Dedifferentiated amniotic fluid mesenchymal stem cell (primary cell): ENCODE measurements around the gene F2RL3.

Experiments used
- DNase-seq: peaks from one replicate; pipeline ENCODE4 v3.0.0-alpha.2; 2016; ENCODE audit errors: extremely low spot score

F2RL3 gene

DNA sequence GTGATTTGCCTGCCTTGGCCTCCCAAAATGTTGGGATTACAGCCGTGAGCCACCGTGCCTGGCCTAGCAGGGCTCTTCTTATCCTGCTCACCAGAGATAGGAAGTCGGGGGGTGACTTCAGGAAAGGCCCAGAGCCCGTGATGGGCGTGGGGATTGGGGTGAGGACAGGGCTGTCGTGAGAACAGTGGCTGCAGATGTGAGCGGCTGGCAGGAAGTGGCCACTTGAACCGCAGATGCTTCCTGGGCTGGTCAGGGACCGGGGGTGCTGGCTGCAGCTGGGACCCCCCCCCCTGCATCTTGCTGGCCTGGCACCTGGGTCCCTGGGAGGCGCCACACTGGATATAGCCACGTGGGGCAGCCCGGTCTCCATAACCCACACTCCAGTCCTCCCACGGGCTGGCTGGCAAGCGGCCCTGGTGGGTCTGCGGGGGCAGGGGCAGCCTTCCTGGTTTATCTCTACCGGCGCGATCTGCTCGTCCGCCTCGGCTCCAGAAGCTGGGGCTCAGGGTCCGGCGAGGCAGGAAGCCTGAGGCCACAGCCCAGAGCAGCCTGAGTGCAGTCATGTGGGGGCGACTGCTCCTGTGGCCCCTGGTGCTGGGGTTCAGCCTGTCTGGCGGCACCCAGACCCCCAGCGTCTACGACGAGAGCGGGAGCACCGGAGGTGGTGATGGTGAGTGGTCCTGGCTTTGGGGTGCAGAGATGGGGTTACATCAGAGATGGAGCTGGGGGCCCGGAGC, at the start of gene F2RL3:
Gene F2RL3, plus strand, starts transcription at position 371 of the 737 bp plus-strand sequence. Its CDS starts 191 bp downstream, at position 562.
- DNase-seq = no peak

DNA sequence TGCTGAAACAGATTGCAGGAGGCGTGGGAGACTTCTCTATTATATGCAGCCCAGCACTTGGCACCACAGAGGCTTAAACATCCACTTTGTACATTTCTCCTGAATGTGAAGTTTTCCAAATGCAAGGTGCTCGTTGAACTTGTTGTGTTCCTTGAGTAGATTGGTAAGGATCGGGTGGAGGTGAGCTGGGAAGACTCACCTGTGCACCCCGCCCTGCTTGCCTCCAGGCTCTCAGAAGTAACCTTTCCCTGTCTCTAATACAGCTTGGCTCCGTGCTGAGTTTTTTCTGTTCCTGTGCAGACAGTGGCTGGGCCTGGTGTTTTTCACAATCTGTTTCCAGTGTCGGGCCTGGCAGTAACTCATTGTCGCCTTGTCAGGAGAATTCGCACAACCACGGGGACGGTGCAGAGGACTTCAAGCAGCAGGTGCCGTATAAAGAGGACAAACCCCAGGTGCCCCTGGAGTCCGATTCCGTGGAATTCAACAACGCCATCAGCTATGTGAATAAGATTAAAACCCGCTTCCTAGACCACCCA, 47.3 kb upstream of the F2RL3 start:
- no peak for DNase-seq

DNA sequence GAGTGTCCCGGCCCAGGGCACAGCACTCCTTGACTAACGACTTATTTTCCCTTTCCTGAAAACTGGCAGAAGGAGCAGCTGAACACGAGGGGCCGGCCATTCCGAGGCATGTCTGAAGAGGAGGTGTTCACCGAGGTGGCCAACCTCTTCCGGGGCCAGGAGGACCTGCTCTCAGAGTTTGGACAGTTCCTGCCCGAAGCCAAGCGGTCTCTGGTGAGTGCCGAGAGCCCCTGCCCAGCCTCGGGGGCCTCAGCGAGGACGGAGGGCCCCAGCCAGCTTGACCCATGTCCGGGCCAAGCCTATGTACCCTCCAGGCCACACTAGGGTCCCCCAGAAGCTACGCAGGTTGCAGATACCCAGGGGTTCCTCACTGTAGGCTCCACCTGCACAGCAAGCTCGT, 41.9 kb upstream of the F2RL3 start:
- DNase-seq = no peak

GRCh38 chr19:16847430-16847829, 41.4 kb upstream of the F2RL3 start:
- DNase-seq = no peak

GRCh38 chr19:16849168-16849567, 39.6 kb upstream of the F2RL3 start:
- no peak for DNase-seq

DNA sequence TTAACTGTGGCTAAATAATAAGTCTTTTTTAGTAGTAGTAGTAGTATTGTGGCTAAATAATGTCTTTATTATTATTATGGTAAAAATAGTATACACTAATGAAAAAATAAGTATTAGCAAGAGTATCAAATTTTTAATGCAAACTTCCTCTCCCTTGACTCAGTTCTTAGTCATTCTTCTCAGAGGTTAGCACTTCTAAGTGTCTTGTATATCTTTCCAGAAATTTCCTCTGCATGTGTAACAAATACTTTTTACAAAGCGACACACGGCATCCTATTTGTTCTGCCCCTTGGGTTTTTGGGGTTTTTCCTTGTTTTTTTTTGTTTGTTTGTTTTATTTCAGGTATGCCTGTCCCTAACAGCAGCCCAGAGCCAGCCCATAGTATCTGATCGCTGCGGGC, 38.7 kb upstream of the F2RL3 start:
- DNase-seq = no peak

DNA sequence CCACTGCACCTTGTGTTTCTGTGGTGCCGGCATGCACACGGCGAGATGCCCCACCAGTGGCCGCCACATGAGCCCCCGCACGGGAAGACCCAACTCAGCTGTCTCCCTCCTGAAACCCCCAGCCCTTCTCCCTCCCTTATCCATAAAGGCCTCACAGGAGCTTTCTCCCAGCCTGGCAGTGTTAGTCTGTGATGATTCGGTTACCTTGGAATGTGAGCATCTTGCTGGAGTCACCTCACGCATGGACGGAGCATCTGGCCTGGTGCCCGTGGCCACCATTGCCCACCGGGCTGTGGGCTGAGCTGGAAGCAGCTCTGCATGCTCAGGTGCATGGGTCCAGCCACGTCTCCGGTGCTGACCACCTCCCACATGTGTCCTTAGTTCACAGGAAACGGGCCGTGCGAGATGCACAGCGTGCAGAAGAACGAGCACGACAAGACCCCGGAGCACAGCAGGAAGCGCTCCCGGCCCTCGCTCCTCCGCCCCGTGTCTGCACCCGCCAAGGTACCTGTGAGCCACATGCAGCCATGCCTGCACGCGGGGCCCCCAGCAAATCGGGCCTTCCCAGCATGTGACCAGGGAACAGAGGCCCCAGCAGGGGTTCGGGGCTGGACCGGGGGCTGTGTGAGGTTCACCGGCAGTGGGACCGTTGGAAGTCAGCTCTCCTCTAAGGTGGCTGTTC, 37.6 kb upstream of the F2RL3 start:
- DNase-seq = no peak

DNA sequence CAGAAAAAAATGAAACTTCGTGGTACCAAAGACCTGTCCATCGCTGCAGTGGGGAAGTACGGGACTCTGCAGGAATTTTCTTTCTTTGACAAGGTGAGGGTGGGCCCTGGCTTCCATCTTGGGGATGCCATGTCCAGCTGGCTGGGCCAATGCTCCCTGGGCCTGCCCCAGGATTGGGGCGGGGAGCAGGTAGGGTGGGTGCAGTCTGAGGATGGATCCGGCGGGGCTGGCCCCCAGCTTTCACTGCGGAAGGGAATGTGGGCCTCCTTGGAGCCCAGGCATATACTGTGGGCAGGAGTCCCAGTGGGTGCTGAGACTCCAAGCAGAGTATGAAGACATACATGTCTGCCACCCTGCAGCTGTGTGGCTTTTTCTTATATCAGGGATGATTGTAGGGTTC, 35.7 kb upstream of the F2RL3 start:
- DNase-seq = no peak

- no peak for DNase-seq
Observed at GRCh38 chr19:16856091-16856490, 32.7 kb upstream of the F2RL3 start.

GRCh38 chr19:16859626-16860025, 29.2 kb upstream of the F2RL3 start:
- DNase-seq = no peak

- no peak for DNase-seq
Observed at GRCh38 chr19:16860118-16860517, 28.7 kb upstream of the F2RL3 start.

- no peak for DNase-seq
Observed at GRCh38 chr19:16861011-16861410, 27.8 kb upstream of the F2RL3 start.

- no peak for DNase-seq
Observed at GRCh38 chr19:16861834-16862233, 27.0 kb upstream of the F2RL3 start.

- no peak for DNase-seq
Observed at GRCh38 chr19:16862826-16863415, 25.9 kb upstream of the F2RL3 start.

DNA sequence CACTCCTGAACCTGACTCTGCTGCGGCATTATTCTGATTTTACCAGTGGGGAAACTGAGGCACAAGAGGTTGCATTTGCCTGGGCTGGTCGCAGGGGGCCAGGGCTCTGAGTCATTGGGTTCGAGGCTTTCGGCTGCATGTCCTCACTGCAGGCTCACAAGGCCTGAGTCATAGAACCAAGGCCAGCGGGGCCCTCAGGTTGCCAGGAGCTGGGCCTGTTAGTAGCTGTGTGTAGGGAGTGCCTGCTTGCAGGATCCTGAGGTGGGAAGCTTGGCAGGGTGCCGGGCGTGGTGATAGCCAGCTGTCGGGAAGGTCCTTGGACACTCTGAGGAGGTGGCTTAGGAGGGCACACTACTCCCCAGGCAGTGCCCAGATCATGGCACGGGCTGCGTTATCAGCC, 21.6 kb upstream of the F2RL3 start:
- DNase-seq = no peak

DNA sequence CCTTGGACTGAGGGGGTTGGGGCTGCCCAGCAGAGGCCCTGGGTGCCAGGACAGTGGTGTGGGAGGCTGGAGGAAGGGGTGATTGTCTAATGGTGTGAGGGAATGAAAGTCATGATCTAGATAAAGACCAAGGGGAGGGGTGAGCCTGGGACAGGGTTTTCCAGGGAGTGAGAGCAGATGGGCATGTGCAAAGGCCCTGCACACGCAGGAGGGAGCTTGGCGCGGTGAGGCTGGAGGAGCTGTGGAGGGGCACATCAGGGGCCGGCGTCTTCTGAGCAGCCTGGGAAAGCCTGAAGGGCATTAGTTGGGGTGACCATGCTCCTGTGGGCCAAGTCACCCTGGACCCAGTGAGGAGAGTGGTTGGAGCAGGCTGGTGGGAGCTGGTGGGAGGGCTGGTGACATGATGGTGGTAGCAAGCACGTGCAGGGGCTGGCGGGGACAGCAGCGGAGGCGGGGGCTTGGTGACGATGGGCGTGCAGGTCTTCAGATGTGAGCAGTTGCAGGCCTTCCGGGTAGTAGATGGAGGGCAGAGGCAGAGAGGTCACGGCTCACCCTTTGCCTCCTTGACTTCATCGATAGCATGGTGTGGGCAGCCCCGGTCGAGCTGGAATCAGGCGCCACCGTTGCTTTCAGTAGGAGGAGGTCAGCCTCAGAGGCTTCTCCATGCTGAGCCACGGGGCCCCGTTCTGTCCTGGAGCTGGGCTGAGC, 20.2 kb upstream of the F2RL3 start:
- DNase-seq = no peak

- no peak for DNase-seq
Observed at GRCh38 chr19:16869331-16869972, 19.3 kb upstream of the F2RL3 start.

DNA sequence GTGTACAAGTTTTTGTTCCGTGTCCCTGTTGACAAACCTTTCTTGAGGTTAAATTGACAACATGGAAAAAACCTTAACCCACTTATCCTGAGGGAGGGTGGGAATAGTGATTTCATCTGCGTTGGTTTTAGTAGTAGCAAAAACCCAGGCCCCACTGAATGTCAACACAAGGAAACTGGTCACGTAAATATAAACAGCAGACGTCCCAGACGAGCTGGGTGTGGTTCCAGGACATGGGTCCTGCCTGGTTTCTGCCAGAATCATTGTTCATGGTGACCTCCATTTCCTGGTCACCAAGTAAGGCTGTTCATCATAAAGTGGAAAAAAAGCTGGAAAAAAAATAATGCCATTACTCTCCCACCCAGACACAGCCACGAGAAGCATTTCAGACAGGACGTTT, 16.9 kb upstream of the F2RL3 start:
- DNase-seq = no peak

DNA sequence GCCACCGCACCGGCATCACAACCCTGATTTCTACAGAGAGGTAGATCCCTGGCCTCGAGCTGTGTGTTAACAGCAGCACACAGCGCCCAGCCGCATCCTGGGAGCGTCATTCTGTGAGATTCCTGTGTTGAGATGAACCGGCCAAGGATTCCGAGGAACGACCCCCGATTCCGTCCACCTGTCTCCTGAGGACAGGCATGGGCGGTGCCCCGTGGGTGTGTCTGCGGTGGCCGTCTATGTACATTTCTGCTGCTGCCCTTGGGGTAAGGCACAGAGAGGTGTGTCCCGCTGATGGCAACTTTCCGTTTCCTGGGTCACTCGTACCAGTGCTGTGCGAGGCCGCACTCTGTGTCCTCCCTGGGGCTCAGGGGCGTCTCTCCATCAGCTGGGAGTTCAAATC, 16.1 kb upstream of the F2RL3 start:
- no peak for DNase-seq

GRCh38 chr19:16873594-16873993, 15.2 kb upstream of the F2RL3 start:
- no peak for DNase-seq

- no peak for DNase-seq
Observed at GRCh38 chr19:16874250-16874977, 14.4 kb upstream of the F2RL3 start.
